ENCODE measurements around the gene C19orf67. TPM values are rescaled to one million over a fixed set of nuclear protein-coding genes. Genes with fewer than 3 reads are reported as not detected.
A peak's percentile ranks its signal among the peaks of the same experiment; 100 is the strongest.

C19orf67 gene
- total and polyA plus RNA-seq, 2 of the 13 experiments (the other 11 are each of a cell fraction or from before 2014, with no cell fraction given), result 0.11 to 0.32 TPM

- peaks cover 4 to 8% of the 10 kb centered on the region in 2 experiments; a peak in 2 of 5 replicates for H3K36me3 ChIP-seq (replicated peaks in 1 of 2; ENCODE audit: control insufficient read depth in 1 of 2, insufficient read depth in 2 of 2, low read length in 2 of 2)
- H3K4me1 ChIP-seq (ENCODE audit: insufficient read depth, low read length), result peaks cover 42% of the 10 kb centered on the region
- intact Hi-C loops (cut with micrococcal nuclease; ENCODE audit: unreplicated experiment), result no loop called here
- TF ChIP-seq ARHGAP35 (CRISPR knock-in tag; IDR thresholded peaks at IDR 0.05; ENCODE audit: borderline replicate concordance) (no peak), ZBTB38 (CRISPR knock-in tag; IDR thresholded peaks at IDR 0.05) (peak; percentile 50; the same call in 1 of the 2 replicates)
- H3K4me2 ChIP-seq (ENCODE audit: low read depth, low read length), result peak overlapping the region; percentile 67
- TSS peak; percentile 57 for BruUV-seq (replicated peaks)
- H3K4me3 ChIP-seq (replicated peaks in 1 of 3; ENCODE audit: insufficient read depth in 1 of 3, low read depth in 2 of 3, low read length in 3 of 3), result peak overlapping the region; percentile 58 to 83 (median 76); a peak in 5 of 6 replicates
- H3K27me3 ChIP-seq (ENCODE audit: control insufficient read depth in 1 of 2, insufficient read depth in 2 of 2, low read length in 2 of 2), result no peaks in the 10 kb centered on the region
- H4K20me1 ChIP-seq (ENCODE audit: insufficient read depth, low read length), result no peaks in the 10 kb centered on the region
- CTCF ChIA-PET (ENCODE audit: low intra/inter-chr PET ratio, low total read pairs), result interaction anchor here (0.7 to 1.7 kb wide), 4 partner anchors 14 to 209 kb away, joined by 4 to 5 read pairs (median 4); no protein-coding TSS in a partner anchor
- H3K9me3 ChIP-seq (ENCODE audit: low read length), result peaks cover 6% of the 10 kb centered on the region; the same call in 1 of the 2 replicates
- FAIRE-seq, result no peak
- ATAC-seq, result no peak
- POLR2A ChIA-PET, result no interaction called here
- no peak overlapping the region for H3K27ac ChIP-seq (ENCODE audit: extremely low read length, insufficient read depth, low read length)
- H2AFZ ChIP-seq (ENCODE audit: low read length), result no peak overlapping the region
- peak overlapping the region; percentile 59; the same call in 1 of the 2 replicates for H3K9ac ChIP-seq (ENCODE audit: insufficient read depth, low read depth, low read length)
- H3K79me2 ChIP-seq (ENCODE audit: insufficient read depth, low read length), result peaks cover 4% of the 10 kb centered on the region
- DNase-seq (ENCODE audit: low spot score), result no peak
- in situ Hi-C loops (cut with HindIII; ENCODE audit: extremely low pct_ligation_motif_present, low pct_unique_long_range_greater_than_20kb), result no loop called here
- WGBS (ENCODE audit: low lambda C conversion rate), result 94% methylated on average over 30 of the region's 30 CpGs
These were observed 3.2 kb upstream of the C19orf67 start for GRCh38 chr19:14088634-14089411.

GRCh38 chr19:14086098-14086497 is 515 bp upstream of the C19orf67 start:
- CTCF ChIA-PET (ENCODE audit: low intra/inter-chr PET ratio, low total read pairs), result no interaction called here
- no peak for ATAC-seq
- TF ChIP-seq ZKSCAN1 (IDR thresholded peaks at IDR 0.05; ENCODE audit: low read length) (peak; percentile 76), ZNF607 (CRISPR knock-in tag; IDR thresholded peaks at IDR 0.05; ENCODE audit: borderline replicate concordance) (no peak), YEATS4 (CRISPR knock-in tag; IDR thresholded peaks at IDR 0.05; ENCODE audit: borderline replicate concordance) (peak; percentile 12; the same call in 1 of the 2 replicates)
- H2AFZ ChIP-seq (ENCODE audit: low read length), result no peak overlapping the region
- H3K79me2 ChIP-seq (ENCODE audit: insufficient read depth, low read length), result peaks cover 4% of the 10 kb centered on the region
- 76% methylated on average over 5 of the region's 5 CpGs for WGBS (ENCODE audit: low lambda C conversion rate)
- no peaks in the 10 kb centered on the region for H3K27me3 ChIP-seq (ENCODE audit: control insufficient read depth in 1 of 2, insufficient read depth in 2 of 2, low read length in 2 of 2)
- no TSS peak for BruUV-seq (replicated peaks)
- H4K20me1 ChIP-seq (ENCODE audit: insufficient read depth, low read length), result no peaks in the 10 kb centered on the region
- POLR2A ChIA-PET, result interaction anchor here (1.0 kb wide), 1 partner anchor 51 kb away, joined by 3 read pairs; the partner anchor contains the start of gene ASF1B
- H3K9ac ChIP-seq (ENCODE audit: insufficient read depth, low read depth, low read length), result 0 out of 2 replicates have a peak overlapping the region, but pooled peaks have one; percentile 22
- FAIRE-seq, result no peak
- peaks cover 52% of the 10 kb centered on the region for H3K4me1 ChIP-seq (ENCODE audit: insufficient read depth, low read length)
- no peaks in the 10 kb centered on the region for H3K9me3 ChIP-seq (ENCODE audit: low read length)
- intact Hi-C loops (cut with micrococcal nuclease; ENCODE audit: unreplicated experiment) (no loop called here), in situ Hi-C loops (cut with HindIII; ENCODE audit: extremely low pct_ligation_motif_present, low pct_unique_long_range_greater_than_20kb) (no loop called here)
- H3K4me3 ChIP-seq (replicated peaks in 1 of 3; ENCODE audit: insufficient read depth in 1 of 3, low read depth in 2 of 3, low read length in 3 of 3), result peak overlapping the region; percentile 52 to 64 (median 54); a peak in 3 of 6 replicates
- no peak overlapping the region for H3K27ac ChIP-seq (ENCODE audit: extremely low read length, insufficient read depth, low read length)
- peak overlapping the region; percentile 65; the same call in 1 of the 2 replicates for H3K4me2 ChIP-seq (ENCODE audit: low read depth, low read length)
- DNase-seq (ENCODE audit: low spot score), result no peak
- peaks cover 4 to 8% of the 10 kb centered on the region in 2 experiments; a peak in 2 of 5 replicates for H3K36me3 ChIP-seq (replicated peaks in 1 of 2; ENCODE audit: control insufficient read depth in 1 of 2, insufficient read depth in 2 of 2, low read length in 2 of 2)
